H9 (cell line): ENCODE measurements around the gene TRAF3. TPM values are rescaled to one million over a fixed set of nuclear protein-coding genes. Genes with fewer than 3 reads are reported as not detected.

Source experiments
- DNase-seq: peaks from one replicate; pipeline ENCODE4 v3.0.0-alpha.2; 2017
- H2AFZ ChIP-seq: one replicate; pipeline ENCODE4 v1.6.1; 2013; ENCODE audit warnings: mild to moderate bottlenecking, low read length, control low read depth, moderate library complexity
- H2AK5ac ChIP-seq: 2 replicates; pipeline ENCODE4 v1.6.1; 2013; ENCODE audit warnings: low read length, control low read depth, mixed read lengths; ENCODE audit not compliant: insufficient read length
- H2BK120ac ChIP-seq: one replicate; pipeline ENCODE4 v1.6.1; 2013; ENCODE audit warnings: low read depth, mild to moderate bottlenecking, low read length, control low read depth, inconsistent platforms; ENCODE audit not compliant: poor library complexity, severe bottlenecking
- H2BK12ac ChIP-seq: 2 replicates; pipeline ENCODE4 v1.6.1; 2013; ENCODE audit warnings: low read length, control low read depth, mixed read lengths, low read depth; ENCODE audit not compliant: insufficient read length
- H2BK15ac ChIP-seq: 2 replicates; pipeline ENCODE4 v1.6.1; 2013; ENCODE audit warnings: low read depth, low read length, control low read depth
- H2BK20ac ChIP-seq: one replicate; pipeline ENCODE4 v1.6.1; 2013; ENCODE audit warnings: low read depth, mild to moderate bottlenecking, low read length, control low read depth, inconsistent platforms; ENCODE audit not compliant: poor library complexity, severe bottlenecking
- H2BK5ac ChIP-seq: 2 replicates; pipeline ENCODE4 v1.6.1; 2013; ENCODE audit warnings: low read length, control low read depth, mixed read lengths; ENCODE audit not compliant: insufficient read length
- H3K14ac ChIP-seq: 2 replicates; pipeline ENCODE4 v1.6.1; 2013; ENCODE audit warnings: low read length, control low read depth; ENCODE audit not compliant: insufficient read depth
- H3K18ac ChIP-seq: 2 replicates; pipeline ENCODE4 v1.6.1; 2013; ENCODE audit warnings: low read depth, mild to moderate bottlenecking, mixed read lengths, low read length, control low read depth; ENCODE audit not compliant: insufficient read length
- H3K23ac ChIP-seq: 2 replicates; pipeline ENCODE4 v1.6.1; 2013; ENCODE audit warnings: low read length, control low read depth, mixed read lengths, low read depth; ENCODE audit not compliant: insufficient read length
- H3K23me2 ChIP-seq: 2 replicates; pipeline ENCODE4 v1.6.1; 2013; ENCODE audit warnings: low read depth, mild to moderate bottlenecking, mixed read lengths, low read length, control low read depth; ENCODE audit not compliant: insufficient read length, poor library complexity, severe bottlenecking
- H3K27ac ChIP-seq: 2 replicates; pipeline ENCODE4 v1.5.1; 2013; ENCODE audit warnings: low read length, control low read depth, mixed read lengths, low read depth; ENCODE audit not compliant: insufficient read length
- H3K27me3 ChIP-seq: 2 replicates; pipeline ENCODE4 v1.6.1; 2013; ENCODE audit warnings: low read length, control low read depth, inconsistent platforms; ENCODE audit not compliant: insufficient read depth
- H3K4ac ChIP-seq: 2 replicates; pipeline ENCODE4 v1.6.1; 2013; ENCODE audit warnings: low read depth, mild to moderate bottlenecking, control low read depth, inconsistent platforms, low read length, moderate library complexity
- H3K4me1 ChIP-seq: 2 replicates; pipeline ENCODE4 v1.6.1; 2013; ENCODE audit warnings: low read length, control low read depth, inconsistent platforms; ENCODE audit not compliant: insufficient read depth
- H3K4me2 ChIP-seq: 2 replicates; pipeline ENCODE4 v1.6.1; 2013; ENCODE audit warnings: low read length, control low read depth, mixed read lengths; ENCODE audit not compliant: insufficient read length, insufficient read depth
- H3K56ac ChIP-seq: 2 replicates; pipeline ENCODE4 v1.6.1; 2013; ENCODE audit warnings: low read depth, mild to moderate bottlenecking, mixed read lengths, low read length, control low read depth; ENCODE audit not compliant: insufficient read length
- H3K79me1 ChIP-seq: 2 replicates; pipeline ENCODE4 v1.6.1; 2013; ENCODE audit warnings: low read depth, mild to moderate bottlenecking, moderate library complexity, low read length, control low read depth, inconsistent platforms; ENCODE audit not compliant: insufficient read depth, poor library complexity, severe bottlenecking
- H3K79me2 ChIP-seq: 2 replicates; pipeline ENCODE4 v1.6.1; 2013; ENCODE audit warnings: low read length, control low read depth, inconsistent platforms; ENCODE audit not compliant: insufficient read depth
- H3K9ac ChIP-seq: 2 replicates; pipeline ENCODE4 v1.6.1; 2013; ENCODE audit warnings: low read length, control low read depth, mixed read lengths; ENCODE audit not compliant: insufficient read length; ENCODE audit errors: extremely low read depth
- H3K9me3 ChIP-seq: one replicate; pipeline ENCODE4 v1.6.1; 2013; ENCODE audit warnings: low read depth, low read length, inconsistent platforms; ENCODE audit not compliant: control insufficient read depth
- H3T11ph ChIP-seq: one replicate; pipeline ENCODE4 v1.6.1; 2013; ENCODE audit warnings: mild to moderate bottlenecking, low read length, control low read depth, inconsistent platforms
- H4K20me1 ChIP-seq: one replicate; pipeline ENCODE4 v1.6.1; 2013; ENCODE audit not compliant: control insufficient read depth, insufficient read length, insufficient read depth
- H4K5ac ChIP-seq: 2 replicates; pipeline ENCODE4 v1.6.1; 2013; ENCODE audit warnings: low read depth, mild to moderate bottlenecking, mixed read lengths, low read length, control low read depth; ENCODE audit not compliant: insufficient read length
- H4K8ac ChIP-seq: replicated peaks from 2 replicates; pipeline ENCODE4 v1.6.1; 2013; ENCODE audit warnings: low read length, control low read depth, mixed read lengths, low read depth; ENCODE audit not compliant: insufficient read length
- H4K91ac ChIP-seq: 2 replicates; pipeline ENCODE4 v1.6.1; 2013; ENCODE audit warnings: low read depth, mild to moderate bottlenecking, moderate library complexity, mixed read lengths, low read length, control low read depth; ENCODE audit not compliant: insufficient read length
- H3K27ac Mint-ChIP-seq, 3 experiments: 2 replicates in 2 of 3; 3 replicates in 1 of 3; pipeline ENCODE4 v1.8.0; 2020 to 2021; ENCODE audit warnings: mixed read lengths in 3 of 3, mild to moderate bottlenecking in 1 of 3, moderate library complexity in 1 of 3
- H3K27me3 Mint-ChIP-seq: 2 replicates; pipeline ENCODE4 v1.8.0; 2021; ENCODE audit warnings: low read depth, mild to moderate bottlenecking, moderate library complexity, mixed read lengths
- H3K36me3 Mint-ChIP-seq, 3 experiments: 2 replicates in 2 of 3; 3 replicates in 1 of 3; pipeline ENCODE4 v1.8.0; 2020 to 2021; ENCODE audit warnings: low read depth in 3 of 3, mixed read lengths in 3 of 3; ENCODE audit not compliant: insufficient read depth in 1 of 3
- H3K4me1 Mint-ChIP-seq, 2 experiments: 2 replicates each; pipeline ENCODE4 v1.8.0; 2020; ENCODE audit warnings: mixed read lengths in 2 of 2
- H3K4me3 Mint-ChIP-seq, 2 experiments: 2 replicates in 1 of 2; 3 replicates in 1 of 2; pipeline ENCODE4 v1.8.0; 2020 to 2021; ENCODE audit warnings: mild to moderate bottlenecking in 2 of 2, mixed read lengths in 2 of 2, moderate library complexity in 1 of 2
- H3K9me3 Mint-ChIP-seq, 2 experiments: 2 replicates in 1 of 2; 3 replicates in 1 of 2; pipeline ENCODE4 v1.8.0; 2020; ENCODE audit warnings: mild to moderate bottlenecking in 2 of 2, mixed read lengths in 2 of 2, moderate library complexity in 1 of 2
- WGBS: extraction: QIAGEN DNeasy Blood & Tissue Kit; methylation state at CpG from one replicate; pipeline ENCODE4 v1.1.7; 2013; ENCODE audit warnings: missing lambda C conversion rate, low lambda C conversion rate, mixed read lengths; ENCODE audit not compliant: insufficient read length; ENCODE audit errors: extremely low coverage; 5-methylcytosine and 5-hydroxymethylcytosine counted together
- total RNA-seq: library from RNA; stranded (reverse); gene quantifications from 2 replicates; pipeline ENCODE4 v1.2.1, GENCODE V29; 2021
- TF ChIP-seq, protein P1 (sequence below): fragments of 200-600 bp; sonication (generic); conservative IDR thresholded peaks from 3 replicates; pipeline ENCODE4 v1.8.0; 2021; ENCODE audit warnings: antibody characterized with exemption, mild to moderate bottlenecking

The TRAF3 gene
- total RNA-seq, 1 experiment from 2014 or later, result 9.6 TPM

DNA sequence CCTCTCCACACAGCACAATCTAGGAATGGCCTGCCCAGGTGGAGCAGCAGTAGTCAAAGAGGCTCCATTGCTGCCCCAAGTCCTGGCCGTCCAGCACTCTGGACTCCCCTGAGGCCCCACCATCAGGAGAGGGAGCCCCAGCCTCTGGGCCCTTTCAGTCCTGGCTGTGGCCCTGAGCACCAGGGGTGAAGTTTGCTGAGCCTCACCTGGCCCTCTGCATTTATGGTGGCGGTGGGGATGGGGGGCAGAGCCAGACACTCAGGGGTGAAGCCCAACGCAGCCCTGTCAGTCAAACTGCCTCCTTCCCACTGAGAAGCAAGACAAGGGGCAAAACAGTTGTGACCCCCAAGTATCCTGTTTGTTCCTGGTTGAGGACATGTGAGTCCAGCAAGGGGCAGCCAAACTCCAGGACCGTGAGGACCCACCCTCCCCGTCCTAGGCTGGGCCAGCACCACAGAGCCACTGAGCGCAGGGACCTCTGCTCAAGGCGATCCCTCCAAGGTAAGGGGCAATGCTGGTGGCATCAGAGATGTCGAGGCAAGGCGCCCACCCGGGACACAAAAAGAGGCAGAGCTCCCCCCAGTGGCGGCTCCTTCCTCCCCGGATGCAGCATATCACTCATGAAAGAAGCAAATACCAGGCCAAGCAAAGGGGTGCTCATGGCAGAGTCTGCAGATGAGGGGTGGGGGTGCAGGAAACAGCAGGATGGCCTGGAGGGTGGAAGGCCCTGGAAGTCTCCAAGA, 140.4 kb downstream of the TRAF3 start:
- H3K18ac ChIP-seq, result no peak overlapping the region
- Mint-ChIP-seq H3K4me3 (no peak overlapping the region), H3K9me3 (no peaks in the 10 kb centered on the region), H3K27me3 (no peaks in the 10 kb centered on the region), H3K27ac (no peak overlapping the region; a peak in 1 of 7 replicates), H3K36me3 (no peaks in the 10 kb centered on the region), H3K4me1 (peaks cover 0 to 2% of the 10 kb centered on the region in 2 experiments; a peak in 1 of 4 replicates)
- H2AFZ ChIP-seq, result no peak overlapping the region
- no peak overlapping the region for H2BK20ac ChIP-seq
- no peak overlapping the region for H3K56ac ChIP-seq
- peaks cover 3% of the 10 kb centered on the region for H4K20me1 ChIP-seq
- H2BK5ac ChIP-seq, result no peak overlapping the region
- no peak overlapping the region for H4K91ac ChIP-seq
- H3K23ac ChIP-seq, result no peak overlapping the region
- H2BK12ac ChIP-seq, result no peak overlapping the region
- no peak overlapping the region for H3K4ac ChIP-seq
- no CpG with 5 or more reads among the region's 12 CpGs for WGBS
- H4K8ac ChIP-seq, result no peak overlapping the region
- H3K23me2 ChIP-seq, result no peaks in the 10 kb centered on the region
- H3K14ac ChIP-seq, result no peak overlapping the region
- no peaks in the 10 kb centered on the region for H3K79me1 ChIP-seq
- no peaks in the 10 kb centered on the region for H3K9me3 ChIP-seq
- H2BK120ac ChIP-seq, result no peak overlapping the region
- peak; percentile 76 for DNase-seq
- no peak overlapping the region for H3K4me2 ChIP-seq
- H3K9ac ChIP-seq, result no peak overlapping the region
- H2BK15ac ChIP-seq, result no peak overlapping the region
- H4K5ac ChIP-seq, result no peak overlapping the region
- H3K27ac ChIP-seq, result no peak overlapping the region
- H3T11ph ChIP-seq, result no peak overlapping the region
- H2AK5ac ChIP-seq, result no peak overlapping the region
- H3K79me2 ChIP-seq, result no peaks in the 10 kb centered on the region
- H3K27me3 ChIP-seq, result peaks cover 5% of the 10 kb centered on the region; the same call in 1 of the 2 replicates
- H3K4me1 ChIP-seq, result no peaks in the 10 kb centered on the region
- TF ChIP-seq, protein P1, sequence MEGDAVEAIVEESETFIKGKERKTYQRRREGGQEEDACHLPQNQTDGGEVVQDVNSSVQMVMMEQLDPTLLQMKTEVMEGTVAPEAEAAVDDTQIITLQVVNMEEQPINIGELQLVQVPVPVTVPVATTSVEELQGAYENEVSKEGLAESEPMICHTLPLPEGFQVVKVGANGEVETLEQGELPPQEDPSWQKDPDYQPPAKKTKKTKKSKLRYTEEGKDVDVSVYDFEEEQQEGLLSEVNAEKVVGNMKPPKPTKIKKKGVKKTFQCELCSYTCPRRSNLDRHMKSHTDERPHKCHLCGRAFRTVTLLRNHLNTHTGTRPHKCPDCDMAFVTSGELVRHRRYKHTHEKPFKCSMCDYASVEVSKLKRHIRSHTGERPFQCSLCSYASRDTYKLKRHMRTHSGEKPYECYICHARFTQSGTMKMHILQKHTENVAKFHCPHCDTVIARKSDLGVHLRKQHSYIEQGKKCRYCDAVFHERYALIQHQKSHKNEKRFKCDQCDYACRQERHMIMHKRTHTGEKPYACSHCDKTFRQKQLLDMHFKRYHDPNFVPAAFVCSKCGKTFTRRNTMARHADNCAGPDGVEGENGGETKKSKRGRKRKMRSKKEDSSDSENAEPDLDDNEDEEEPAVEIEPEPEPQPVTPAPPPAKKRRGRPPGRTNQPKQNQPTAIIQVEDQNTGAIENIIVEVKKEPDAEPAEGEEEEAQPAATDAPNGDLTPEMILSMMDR, result peak; percentile 86
